Body of pancreas (tissue), 4 donors: ENCODE measurements around the gene SMIM32. TPM values are rescaled to one million over a fixed set of nuclear protein-coding genes. Genes with fewer than 3 reads are reported as not detected.
A peak's percentile ranks its signal among the peaks of the same experiment; 100 is the strongest.

ENCODE experiments used
- ATAC-seq: fragments of 150-250 bp; one replicate; pipeline ENCODE4 v1.9.1; 2016
- DNase-seq, 4 donors: peaks; one replicate each; pipeline ENCODE4 v3.0.0-alpha.2; 2019
- H3K27ac ChIP-seq, 4 donors: fragments of 200-600 bp; sonication (generic); 1 replicate in 3 of 4; 2 replicates in 1 of 4; pipeline versions ENCODE4 v1.5.1 to v1.6.1; 2016 to 2019; ENCODE audit warnings: mild to moderate bottlenecking in 1 of 4, mixed read lengths in 1 of 4, moderate library complexity in 1 of 4
- H3K27me3 ChIP-seq, 2 donors: fragments of 200-600 bp; sonication (generic); one replicate each; pipeline ENCODE4 v1.6.0; 2016; ENCODE audit warnings: mild to moderate bottlenecking in 1 of 2
- H3K36me3 ChIP-seq, 2 donors: fragments of 200-600 bp; sonication (generic); replicated peaks in 1 of 2; 2 replicates each; pipeline ENCODE4 v1.5.1; 2016; ENCODE audit warnings: low read depth in 2 of 2; ENCODE audit not compliant: insufficient read depth in 1 of 2
- H3K4me1 ChIP-seq: fragments of 200-600 bp; sonication (generic); one replicate; pipeline ENCODE4 v1.6.0; 2016
- H3K4me3 ChIP-seq, 2 donors: fragments of 200-600 bp; sonication (generic); 1 replicate in 1 of 2; 2 replicates in 1 of 2; pipeline ENCODE4 v1.5.1; 2016 to 2019
- H3K9me3 ChIP-seq, 3 donors: fragments of 200-600 bp; sonication (generic); 1 replicate in 2 of 3; 2 replicates in 1 of 3; pipeline ENCODE4 v1.5.1; 2016
- POLR2A ChIP-seq, 3 donors: fragments of 450-650 bp; IDR thresholded peaks; one replicate each; pipeline ENCODE4 v1.6.1; 2016; ENCODE audit warnings: antibody characterized with exemption in 3 of 3, mild to moderate bottlenecking in 2 of 3
- WGBS, 2 donors: methylation state at CpG; one replicate each; pipeline ENCODE4 v1.1.5; 2017; 5-methylcytosine and 5-hydroxymethylcytosine counted together
- intact Hi-C: fragments of 100-400 bp; cut with DNase I; formaldehyde crosslinking; loops from one replicate; pipeline ENCODE4 v1.15.1; 2023
- total RNA-seq, 2 donors: library from RNA; depleted of rRNA; stranded (reverse); fragments of >200 nt; gene quantifications; one replicate each; pipeline ENCODE4 v1.1.0, GENCODE V29; 2016
- TF ChIP-seq, protein P1 (sequence below), 7 experiments: fragments of 450-650 bp in 4 of 7; fragments of 200-600 bp in 3 of 7; sonication (generic) in 3 of 7; IDR thresholded peaks; one replicate each; pipeline ENCODE4 v1.5.1; 2016 to 2019; ENCODE audit warnings: antibody characterized with exemption in 7 of 7

Gene SMIM32
- total RNA-seq, 2 donors from 2014 or later, result 0.78 TPM; not detected in 1

DNA sequence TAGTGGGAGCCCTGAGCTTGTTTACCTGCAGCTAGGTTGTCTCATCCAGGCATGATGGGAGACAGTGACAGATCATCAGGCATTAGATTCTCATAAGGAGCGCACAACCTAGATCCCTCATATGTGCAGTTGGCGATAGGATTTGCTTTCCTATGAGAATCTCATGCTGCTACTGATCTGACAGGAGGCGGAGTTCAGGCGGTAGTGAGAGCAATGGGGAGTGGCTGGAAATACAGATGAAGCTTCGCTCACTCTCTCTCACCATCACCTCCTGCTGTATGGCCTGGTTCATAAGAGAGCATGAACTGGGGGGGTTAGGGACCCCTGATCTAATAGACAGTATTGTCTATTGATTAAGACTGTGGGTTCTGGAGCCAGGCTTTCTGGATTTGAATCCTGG, 35.4 kb downstream of the SMIM32 start:
- ATAC-seq (no peak), DNase-seq (no peak)
- no peak for TF ChIP-seq POLR2A (IDR thresholded peaks at IDR 0.05)
- TF ChIP-seq, protein P1, sequence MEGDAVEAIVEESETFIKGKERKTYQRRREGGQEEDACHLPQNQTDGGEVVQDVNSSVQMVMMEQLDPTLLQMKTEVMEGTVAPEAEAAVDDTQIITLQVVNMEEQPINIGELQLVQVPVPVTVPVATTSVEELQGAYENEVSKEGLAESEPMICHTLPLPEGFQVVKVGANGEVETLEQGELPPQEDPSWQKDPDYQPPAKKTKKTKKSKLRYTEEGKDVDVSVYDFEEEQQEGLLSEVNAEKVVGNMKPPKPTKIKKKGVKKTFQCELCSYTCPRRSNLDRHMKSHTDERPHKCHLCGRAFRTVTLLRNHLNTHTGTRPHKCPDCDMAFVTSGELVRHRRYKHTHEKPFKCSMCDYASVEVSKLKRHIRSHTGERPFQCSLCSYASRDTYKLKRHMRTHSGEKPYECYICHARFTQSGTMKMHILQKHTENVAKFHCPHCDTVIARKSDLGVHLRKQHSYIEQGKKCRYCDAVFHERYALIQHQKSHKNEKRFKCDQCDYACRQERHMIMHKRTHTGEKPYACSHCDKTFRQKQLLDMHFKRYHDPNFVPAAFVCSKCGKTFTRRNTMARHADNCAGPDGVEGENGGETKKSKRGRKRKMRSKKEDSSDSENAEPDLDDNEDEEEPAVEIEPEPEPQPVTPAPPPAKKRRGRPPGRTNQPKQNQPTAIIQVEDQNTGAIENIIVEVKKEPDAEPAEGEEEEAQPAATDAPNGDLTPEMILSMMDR (IDR thresholded peaks at IDR 0.05), result no peak
- peaks cover 4% of the 10 kb centered on the region for H3K4me1 ChIP-seq
- H3K9me3 ChIP-seq, result no peaks in the 10 kb centered on the region
- H3K4me3 ChIP-seq, result no peak overlapping the region
- H3K36me3 ChIP-seq, result peaks cover 0 to 4% of the 10 kb centered on the region in 2 donors
- no peaks in the 10 kb centered on the region for H3K27me3 ChIP-seq
- 96 to 98% methylated on average over 5 of the region's 5 CpGs for WGBS, 2 donors
- H3K27ac ChIP-seq, result no peak overlapping the region
- intact Hi-C loops, result no loop called here

DNA sequence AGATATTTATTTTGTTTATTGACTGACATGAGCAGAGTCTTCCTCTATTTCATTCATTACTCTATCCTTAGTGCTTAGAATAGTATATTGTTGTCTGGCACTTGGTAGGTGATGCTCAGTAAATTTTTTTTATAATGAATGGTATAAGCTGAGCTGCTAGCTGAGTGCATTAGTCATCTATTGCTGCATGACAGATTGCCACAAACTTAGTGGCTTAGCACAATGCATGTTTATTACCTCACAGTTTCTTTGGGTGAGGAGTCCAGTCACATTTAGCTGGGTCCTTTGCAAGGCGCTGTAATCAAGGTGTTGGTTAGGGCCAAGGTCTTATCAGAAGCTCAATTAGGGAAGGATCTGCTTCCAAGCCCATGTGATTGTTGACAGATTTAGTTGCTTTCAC, 37.2 kb downstream of the SMIM32 start:
- 93 to 100% methylated on average over 1 of the region's 1 CpG for WGBS, 2 donors
- no peak for ATAC-seq

DNA sequence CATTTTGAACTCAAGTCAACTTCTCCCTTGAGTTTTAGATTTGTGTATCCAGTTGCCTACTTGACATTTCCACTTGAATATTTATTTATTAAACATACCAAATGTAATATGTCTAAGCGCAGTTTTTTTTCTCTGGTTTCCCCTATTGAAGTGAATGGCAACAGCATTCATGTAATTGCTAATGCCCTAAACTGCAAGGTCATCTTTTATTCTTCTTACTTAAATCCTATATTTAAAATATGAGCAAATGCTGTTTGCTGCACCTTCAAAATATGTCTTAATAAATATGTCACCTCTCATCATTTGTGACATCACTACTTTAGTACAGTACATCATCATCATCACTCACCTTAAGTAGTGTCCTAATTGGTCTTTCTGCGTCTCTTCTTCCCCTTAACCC, 37.9 kb downstream of the SMIM32 start:
- H3K4me3 ChIP-seq, result no peak overlapping the region
- no peak overlapping the region for H3K27ac ChIP-seq
- intact Hi-C loops, result no loop called here
- peaks cover 0 to 4% of the 10 kb centered on the region in 2 donors for H3K36me3 ChIP-seq
- peaks cover 18% of the 10 kb centered on the region for H3K4me1 ChIP-seq
- WGBS, 2 donors, result 89 to 98% methylated on average over 2 of the region's 2 CpGs
- DNase-seq (no peak), ATAC-seq (no peak)
- H3K9me3 ChIP-seq, result no peaks in the 10 kb centered on the region
- TF ChIP-seq POLR2A (IDR thresholded peaks at IDR 0.05), result no peak
- TF ChIP-seq, protein P1 (IDR thresholded peaks at IDR 0.05), result no peak
- H3K27me3 ChIP-seq, result no peaks in the 10 kb centered on the region

More for the DNA sequence above, 37.2 kb downstream of the SMIM32 start:
- H3K27ac ChIP-seq, result no peak overlapping the region
- intact Hi-C loops, result no loop called here
- H3K4me3 ChIP-seq, result no peak overlapping the region
- no peaks in the 10 kb centered on the region for H3K27me3 ChIP-seq
- DNase-seq, result no peak
- TF ChIP-seq, protein P1 (IDR thresholded peaks at IDR 0.05), result no peak
- TF ChIP-seq POLR2A (IDR thresholded peaks at IDR 0.05), result no peak
- H3K36me3 ChIP-seq, result peaks cover 0 to 4% of the 10 kb centered on the region in 2 donors
- H3K4me1 ChIP-seq, result peaks cover 12% of the 10 kb centered on the region
- no peaks in the 10 kb centered on the region for H3K9me3 ChIP-seq

DNA sequence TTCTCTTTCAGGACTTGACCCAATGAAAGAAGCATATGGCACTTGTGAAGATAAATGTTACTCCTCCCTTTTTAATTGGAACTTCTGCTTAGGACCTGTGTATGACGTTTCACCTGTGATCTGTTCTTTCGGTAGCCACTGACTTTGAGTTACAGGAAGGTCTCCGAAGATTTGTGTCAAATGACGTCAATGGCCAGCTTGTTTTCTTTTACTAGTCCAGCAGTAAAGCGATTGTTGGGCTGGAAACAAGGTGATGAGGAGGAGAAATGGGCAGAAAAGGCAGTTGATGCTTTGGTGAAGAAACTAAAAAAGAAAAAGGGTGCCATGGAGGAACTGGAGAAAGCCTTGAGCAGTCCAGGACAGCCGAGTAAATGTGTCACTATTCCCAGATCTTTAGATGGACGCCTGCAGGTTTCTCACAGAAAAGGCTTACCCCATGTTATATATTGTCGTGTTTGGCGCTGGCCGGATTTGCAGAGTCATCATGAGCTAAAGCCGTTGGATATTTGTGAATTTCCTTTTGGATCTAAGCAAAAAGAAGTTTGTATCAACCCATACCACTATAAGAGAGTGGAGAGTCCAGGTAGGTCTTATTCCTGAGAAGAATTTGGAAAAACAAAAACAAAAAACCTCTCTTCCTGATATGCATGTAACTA, 39.3 kb downstream of the SMIM32 start:
- TF ChIP-seq, protein P1 (IDR thresholded peaks at IDR 0.05), result no peak
- no peak for TF ChIP-seq POLR2A (IDR thresholded peaks at IDR 0.05)
- no peak for DNase-seq
- no peak for ATAC-seq
- WGBS, 2 donors, result 91% methylated on average over 11 of the region's 11 CpGs
- Histone ChIP-seq H3K27ac (no peak overlapping the region), H3K36me3 (peaks cover 0 to 4% of the 10 kb centered on the region in 2 donors), H3K27me3 (no peaks in the 10 kb centered on the region), H3K4me3 (no peak overlapping the region), H3K9me3 (no peaks in the 10 kb centered on the region), H3K4me1 (peaks cover 26% of the 10 kb centered on the region)
- intact Hi-C loops, result no loop called here

DNA sequence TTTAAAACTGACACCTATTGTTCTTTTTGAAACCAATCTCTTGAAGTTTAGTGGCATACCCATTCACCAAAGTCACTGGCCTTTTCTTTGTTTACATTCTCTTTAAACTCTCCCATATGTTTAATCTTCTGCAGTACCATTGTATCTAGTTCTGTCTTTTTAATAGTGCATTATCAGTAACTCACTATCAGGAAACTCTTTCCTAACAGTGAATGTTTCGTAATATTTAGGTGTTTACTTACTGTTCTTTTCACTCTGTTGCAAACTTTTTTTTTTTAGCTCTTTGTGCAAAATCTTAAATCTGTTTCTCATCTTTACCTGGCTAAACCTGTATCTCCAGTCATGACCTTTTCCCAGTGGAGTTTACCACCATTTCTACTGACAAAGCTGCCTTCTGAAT, 43.1 kb downstream of the SMIM32 start:
- no peaks in the 10 kb centered on the region for H3K9me3 ChIP-seq
- TF ChIP-seq, protein P1 (IDR thresholded peaks at IDR 0.05), result no peak
- TF ChIP-seq POLR2A (IDR thresholded peaks at IDR 0.05), result no peak
- peaks cover 0 to 4% of the 10 kb centered on the region in 2 donors for H3K36me3 ChIP-seq
- H3K4me1 ChIP-seq, result peaks cover 31% of the 10 kb centered on the region
- no peaks in the 10 kb centered on the region for H3K27me3 ChIP-seq
- ATAC-seq, result peak; percentile 48
- DNase-seq, result no peak
- peak overlapping the region in 1 of 4 donors; percentile 37 for H3K27ac ChIP-seq
- no peak overlapping the region for H3K4me3 ChIP-seq
- intact Hi-C loops, result no loop called here
- WGBS, 2 donors, result 18 to 19% methylated on average over 1 of the region's 1 CpG
